ENCODE data around the gene IL17B.

- no peak for TF ChIP-seq EZH2 (IDR thresholded peaks at IDR 0.05; ENCODE audit: insufficient read depth, poor library complexity, severe bottlenecking)
- TF ChIP-seq EZH2phosphoT487 (IDR thresholded peaks at IDR 0.05; ENCODE audit: insufficient read depth, low read depth) = no peak
These were observed 14.4 kb downstream of the IL17B start for GRCh38 chr5:149364719-149365118.
